Measurements from ENCODE around the gene ZFYVE21. TPM values are rescaled to one million over a fixed set of nuclear protein-coding genes. Genes with fewer than 3 reads are reported as not detected.

The ZFYVE21 gene
- total and polyA plus RNA-seq, 2 experiments from 2014 or later, result 39.4 to 55.2 TPM

GRCh38 chr14:103699261-103699661 lies 16.3 kb upstream of the ZFYVE21 start:
- Histone ChIP-seq H3K4me2 (no peak overlapping the region), H3K36me3 (replicated peaks; ENCODE audit: insufficient read depth, low read depth) (no peaks in the 10 kb centered on the region), H3K4me3 (no peak overlapping the region), H4K20me1 (ENCODE audit: insufficient read depth, poor library complexity, severe bottlenecking) (peaks cover 11% of the 10 kb centered on the region), H3K27me3 (no peaks in the 10 kb centered on the region), H3K9me3 (ENCODE audit: low read depth) (no peaks in the 10 kb centered on the region), H3K27ac (no peak overlapping the region), H2AFZ (no peak overlapping the region), H3K79me2 (peaks cover 5% of the 10 kb centered on the region), H3K9me2 (replicated peaks; ENCODE audit: insufficient read depth) (no peaks in the 10 kb centered on the region), H3K4me1 (ENCODE audit: insufficient read depth) (peaks cover 27% of the 10 kb centered on the region)
- no peak for DNase-seq (ENCODE audit: low spot score)
- 85% methylated on average over 16 of the region's 17 CpGs for WGBS (ENCODE audit: low lambda C conversion rate, missing lambda C conversion rate)
- no peak for TF ChIP-seq EZH2phosphoT487 (IDR thresholded peaks at IDR 0.05; ENCODE audit: low read depth, severe bottlenecking, unreplicated experiment)
- TF ChIP-seq, protein P1, sequence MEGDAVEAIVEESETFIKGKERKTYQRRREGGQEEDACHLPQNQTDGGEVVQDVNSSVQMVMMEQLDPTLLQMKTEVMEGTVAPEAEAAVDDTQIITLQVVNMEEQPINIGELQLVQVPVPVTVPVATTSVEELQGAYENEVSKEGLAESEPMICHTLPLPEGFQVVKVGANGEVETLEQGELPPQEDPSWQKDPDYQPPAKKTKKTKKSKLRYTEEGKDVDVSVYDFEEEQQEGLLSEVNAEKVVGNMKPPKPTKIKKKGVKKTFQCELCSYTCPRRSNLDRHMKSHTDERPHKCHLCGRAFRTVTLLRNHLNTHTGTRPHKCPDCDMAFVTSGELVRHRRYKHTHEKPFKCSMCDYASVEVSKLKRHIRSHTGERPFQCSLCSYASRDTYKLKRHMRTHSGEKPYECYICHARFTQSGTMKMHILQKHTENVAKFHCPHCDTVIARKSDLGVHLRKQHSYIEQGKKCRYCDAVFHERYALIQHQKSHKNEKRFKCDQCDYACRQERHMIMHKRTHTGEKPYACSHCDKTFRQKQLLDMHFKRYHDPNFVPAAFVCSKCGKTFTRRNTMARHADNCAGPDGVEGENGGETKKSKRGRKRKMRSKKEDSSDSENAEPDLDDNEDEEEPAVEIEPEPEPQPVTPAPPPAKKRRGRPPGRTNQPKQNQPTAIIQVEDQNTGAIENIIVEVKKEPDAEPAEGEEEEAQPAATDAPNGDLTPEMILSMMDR (IDR thresholded peaks at IDR 0.05; ENCODE audit: poor library complexity), result no peak
- no peak for TF ChIP-seq EZH2 (IDR thresholded peaks at IDR 0.05; ENCODE audit: borderline replicate concordance)

- Histone ChIP-seq H3K27me3 (no peaks in the 10 kb centered on the region), H3K9me2 (replicated peaks; ENCODE audit: insufficient read depth) (no peaks in the 10 kb centered on the region), H3K9me3 (ENCODE audit: low read depth) (no peaks in the 10 kb centered on the region), H3K4me3 (no peak overlapping the region), H3K36me3 (replicated peaks; ENCODE audit: insufficient read depth, low read depth) (no peaks in the 10 kb centered on the region), H3K4me1 (ENCODE audit: insufficient read depth) (peaks cover 27% of the 10 kb centered on the region), H3K4me2 (no peak overlapping the region), H3K79me2 (no peaks in the 10 kb centered on the region), H2AFZ (no peak overlapping the region), H4K20me1 (ENCODE audit: insufficient read depth, poor library complexity, severe bottlenecking) (peaks cover 11% of the 10 kb centered on the region), H3K27ac (no peak overlapping the region)
- TF ChIP-seq, protein P1 (IDR thresholded peaks at IDR 0.05; ENCODE audit: poor library complexity), result no peak
- TF ChIP-seq EZH2 (IDR thresholded peaks at IDR 0.05; ENCODE audit: borderline replicate concordance) (no peak), EZH2phosphoT487 (IDR thresholded peaks at IDR 0.05; ENCODE audit: low read depth, severe bottlenecking, unreplicated experiment) (no peak)
- WGBS (ENCODE audit: low lambda C conversion rate, missing lambda C conversion rate), result 85% methylated on average over 25 of the region's 25 CpGs
- DNase-seq (ENCODE audit: low spot score), result no peak
These were observed 15.5 kb upstream of the ZFYVE21 start for GRCh38 chr14:103699901-103700752.

GRCh38 chr14:103700753-103701490 lies 14.7 kb upstream of the ZFYVE21 start:
- 89% methylated on average over 21 of the region's 21 CpGs for WGBS (ENCODE audit: low lambda C conversion rate, missing lambda C conversion rate)

More at GRCh38 chr14:103700753-103701490, 14.7 kb upstream of the ZFYVE21 start:
- Histone ChIP-seq H3K4me3 (no peak overlapping the region), H3K4me1 (ENCODE audit: insufficient read depth) (peaks cover 21% of the 10 kb centered on the region), H3K27me3 (no peaks in the 10 kb centered on the region), H3K79me2 (no peaks in the 10 kb centered on the region), H3K4me2 (no peak overlapping the region), H3K9me3 (ENCODE audit: low read depth) (no peaks in the 10 kb centered on the region), H2AFZ (no peak overlapping the region), H4K20me1 (ENCODE audit: insufficient read depth, poor library complexity, severe bottlenecking) (peaks cover 11% of the 10 kb centered on the region), H3K27ac (no peak overlapping the region), H3K36me3 (replicated peaks; ENCODE audit: insufficient read depth, low read depth) (no peaks in the 10 kb centered on the region), H3K9me2 (replicated peaks; ENCODE audit: insufficient read depth) (no peaks in the 10 kb centered on the region)
- no peak for TF ChIP-seq EZH2phosphoT487 (IDR thresholded peaks at IDR 0.05; ENCODE audit: low read depth, severe bottlenecking, unreplicated experiment)
- TF ChIP-seq EZH2 (IDR thresholded peaks at IDR 0.05; ENCODE audit: borderline replicate concordance), result no peak
- TF ChIP-seq, protein P1 (IDR thresholded peaks at IDR 0.05; ENCODE audit: poor library complexity), result no peak
- no peak for DNase-seq (ENCODE audit: low spot score)

Data from hepatocyte (in vitro differentiated cells).